GM18517 (cell line): Measurements from ENCODE around the gene UBFD1.
"Not testable (repeated sequence)": the region's sequence is repeated elsewhere in the genome, so short reads cannot be mapped to it uniquely, and the experiment has no call there.

Source experiments
- ATAC-seq: cut with Tn5 transposase; IDR thresholded peaks from one replicate; pipeline ENCODE4 v1.9.1; 2021; ENCODE audit warnings: mild to moderate bottlenecking, moderate library complexity; ENCODE audit not compliant: unreplicated experiment

The UBFD1 gene

GRCh38 chr16:23524886-23525285 lies 32.6 kb upstream of the UBFD1 start:
- ATAC-seq: no peak

- no peak for ATAC-seq
Measured at GRCh38 chr16:23527961-23528643, 29.4 kb upstream of the UBFD1 start.

GRCh38 chr16:23528644-23529310 lies 28.8 kb upstream of the UBFD1 start:
- no peak for ATAC-seq

- ATAC-seq: no peak
Measured at GRCh38 chr16:23530062-23530461, 27.5 kb upstream of the UBFD1 start.

GRCh38 chr16:23532448-23532847 lies 25.1 kb upstream of the UBFD1 start:
- no peak for ATAC-seq

- ATAC-seq: no peak
Measured at GRCh38 chr16:23534868-23535860, 22.4 kb upstream of the UBFD1 start.

- no peak for ATAC-seq
Measured at GRCh38 chr16:23535901-23536300, 21.6 kb upstream of the UBFD1 start.

- ATAC-seq: no peak
Measured at GRCh38 chr16:23537390-23537789, 20.1 kb upstream of the UBFD1 start.

- ATAC-seq: no peak
Measured at GRCh38 chr16:23538919-23539278, 18.6 kb upstream of the UBFD1 start.

- ATAC-seq: no peak
Measured at GRCh38 chr16:23539984-23540816, 17.3 kb upstream of the UBFD1 start.

GRCh38 chr16:23540817-23541178 lies 16.7 kb upstream of the UBFD1 start:
- not testable (repeated sequence) for ATAC-seq

GRCh38 chr16:23544436-23544835 lies 13.1 kb upstream of the UBFD1 start:
- no peak for ATAC-seq

GRCh38 chr16:23549938-23550337 lies 7.6 kb upstream of the UBFD1 start:
- no peak for ATAC-seq

GRCh38 chr16:23552161-23552560 lies 5.4 kb upstream of the UBFD1 start:
- ATAC-seq: no peak

- no peak for ATAC-seq
Measured at GRCh38 chr16:23554536-23554935, 3.0 kb upstream of the UBFD1 start.

- peak; percentile 10 for ATAC-seq
Measured at GRCh38 chr16:23557779-23558702, 514 bp downstream of the UBFD1 start.

GRCh38 chr16:23561586-23561985 lies 4.1 kb downstream of the UBFD1 start:
- no peak for ATAC-seq

- no peak for ATAC-seq
Measured at GRCh38 chr16:23562505-23562904, 5.0 kb downstream of the UBFD1 start.

GRCh38 chr16:23563186-23563585 lies 5.7 kb downstream of the UBFD1 start:
- no peak for ATAC-seq
